OCI-LY1 (cell line): ENCODE results near the gene ZNF385D.

ENCODE experiments used
- H2AFZ ChIP-seq: fragments of 200-600 bp; sonication (generic), shearing (Covaris generic); 2 replicates; pipeline ENCODE4 v1.6.0; 2014; ENCODE audit warnings: antibody characterized with exemption, mild to moderate bottlenecking, low read length
- H3F3A ChIP-seq: fragments of 200-600 bp; sonication (generic), shearing (Covaris generic); 2 replicates; pipeline ENCODE4 v1.6.0; 2014; ENCODE audit warnings: mild to moderate bottlenecking, antibody characterized with exemption, low read length, moderate library complexity; ENCODE audit not compliant: insufficient read depth
- H3K27ac ChIP-seq: fragments of 200-600 bp; sonication (generic); 2 replicates; pipeline ENCODE4 v1.5.1; 2014; ENCODE audit warnings: low read length, mixed run types, mild to moderate bottlenecking, low read depth; ENCODE audit not compliant: poor library complexity, severe bottlenecking
- H3K27me3 ChIP-seq: fragments of 200-600 bp; sonication (generic); 2 replicates; pipeline ENCODE4 v1.6.0; 2014; ENCODE audit warnings: antibody characterized with exemption, mild to moderate bottlenecking, low read length, moderate library complexity; ENCODE audit not compliant: insufficient read depth
- H3K36me3 ChIP-seq: fragments of 200-600 bp; sonication (generic); 2 replicates; pipeline ENCODE4 v1.6.1; 2014; ENCODE audit warnings: mild to moderate bottlenecking, antibody characterized with exemption, low read length, moderate library complexity, mixed read lengths; ENCODE audit not compliant: insufficient read depth
- H3K4me1 ChIP-seq: fragments of 200-600 bp; sonication (generic); 2 replicates; pipeline ENCODE4 v1.5.1; 2014; ENCODE audit warnings: mild to moderate bottlenecking, low read length, moderate library complexity; ENCODE audit not compliant: insufficient read depth, severe bottlenecking
- H3K4me2 ChIP-seq: fragments of 200-600 bp; sonication (generic), shearing (Covaris generic); 2 replicates; pipeline ENCODE4 v1.6.1; 2014; ENCODE audit warnings: low read length
- H3K4me3 ChIP-seq: fragments of 200-600 bp; sonication (generic); 2 replicates; pipeline ENCODE4 v1.5.1; 2014; ENCODE audit warnings: low read length, low read depth, mild to moderate bottlenecking, mixed read lengths; ENCODE audit not compliant: poor library complexity, severe bottlenecking
- H3K79me2 ChIP-seq: fragments of 200-600 bp; shearing (Covaris generic); 2 replicates; pipeline ENCODE4 v1.6.1; 2016; ENCODE audit warnings: mixed run types, low read length, mixed read lengths; ENCODE audit not compliant: insufficient read depth
- H3K9ac ChIP-seq: fragments of 200-600 bp; sonication (generic), shearing (Covaris generic); 2 replicates; pipeline ENCODE4 v1.6.1; 2014; ENCODE audit warnings: mild to moderate bottlenecking, low read length, mixed read lengths
- H3K9me2 ChIP-seq: fragments of 200-600 bp; sonication (generic), shearing (Covaris generic); 2 replicates; pipeline ENCODE4 v1.6.1; 2014; ENCODE audit warnings: low read depth, mild to moderate bottlenecking, low read length, mixed read lengths
- H3K9me3 ChIP-seq: fragments of 200-600 bp; shearing (Covaris generic); 2 replicates; pipeline ENCODE4 v1.6.1; 2014; ENCODE audit warnings: low read length, mixed read lengths
- H4K20me1 ChIP-seq: fragments of 200-600 bp; sonication (generic), shearing (Covaris generic); 2 replicates; pipeline ENCODE4 v1.6.0; 2016; ENCODE audit warnings: mild to moderate bottlenecking, low read length; ENCODE audit not compliant: insufficient read depth
- EZH2 ChIP-seq: fragments of 200-600 bp; sonication (generic), shearing (Covaris generic); IDR thresholded peaks from 2 replicates; pipeline ENCODE4 v1.8.0; 2017; ENCODE audit warnings: borderline replicate concordance, mixed run types, mild to moderate bottlenecking, antibody characterized with exemption, low read length, moderate library complexity, mixed read lengths
- TF ChIP-seq, protein P1 (sequence below): fragments of 200-600 bp; sonication (generic), shearing (Covaris generic); IDR thresholded peaks from 2 replicates; pipeline ENCODE4 v1.5.1; 2017; ENCODE audit warnings: mild to moderate bottlenecking, antibody characterized with exemption, low read length, moderate library complexity, mixed read lengths

ZNF385D gene

DNA sequence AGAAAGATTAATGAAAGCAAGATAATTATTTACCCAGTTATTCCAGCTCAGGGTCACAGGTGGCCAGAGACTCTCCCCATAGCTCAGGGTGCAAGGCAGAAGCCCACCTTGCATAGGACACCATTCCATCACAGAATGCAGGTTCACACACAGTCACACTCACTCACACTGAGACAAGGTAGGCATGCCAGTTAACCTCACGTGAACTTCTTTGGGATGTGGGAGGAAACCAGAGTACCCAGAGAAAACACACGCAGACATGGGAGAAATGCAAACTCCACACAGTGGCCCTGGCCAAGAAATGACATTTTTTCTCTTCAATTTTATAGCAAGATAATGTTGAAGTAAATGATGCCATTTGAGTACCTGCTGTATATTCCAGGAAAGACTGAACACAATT, 106.7 kb downstream of the ZNF385D start:
- H3K9me3 ChIP-seq = no peaks in the 10 kb centered on the region
- H3K36me3 ChIP-seq = no peaks in the 10 kb centered on the region
- H4K20me1 ChIP-seq = no peaks in the 10 kb centered on the region
- no peaks in the 10 kb centered on the region for H3K79me2 ChIP-seq
- no peaks in the 10 kb centered on the region for H3K4me1 ChIP-seq
- H3K27me3 ChIP-seq = no peaks in the 10 kb centered on the region
- TF ChIP-seq, protein P1, sequence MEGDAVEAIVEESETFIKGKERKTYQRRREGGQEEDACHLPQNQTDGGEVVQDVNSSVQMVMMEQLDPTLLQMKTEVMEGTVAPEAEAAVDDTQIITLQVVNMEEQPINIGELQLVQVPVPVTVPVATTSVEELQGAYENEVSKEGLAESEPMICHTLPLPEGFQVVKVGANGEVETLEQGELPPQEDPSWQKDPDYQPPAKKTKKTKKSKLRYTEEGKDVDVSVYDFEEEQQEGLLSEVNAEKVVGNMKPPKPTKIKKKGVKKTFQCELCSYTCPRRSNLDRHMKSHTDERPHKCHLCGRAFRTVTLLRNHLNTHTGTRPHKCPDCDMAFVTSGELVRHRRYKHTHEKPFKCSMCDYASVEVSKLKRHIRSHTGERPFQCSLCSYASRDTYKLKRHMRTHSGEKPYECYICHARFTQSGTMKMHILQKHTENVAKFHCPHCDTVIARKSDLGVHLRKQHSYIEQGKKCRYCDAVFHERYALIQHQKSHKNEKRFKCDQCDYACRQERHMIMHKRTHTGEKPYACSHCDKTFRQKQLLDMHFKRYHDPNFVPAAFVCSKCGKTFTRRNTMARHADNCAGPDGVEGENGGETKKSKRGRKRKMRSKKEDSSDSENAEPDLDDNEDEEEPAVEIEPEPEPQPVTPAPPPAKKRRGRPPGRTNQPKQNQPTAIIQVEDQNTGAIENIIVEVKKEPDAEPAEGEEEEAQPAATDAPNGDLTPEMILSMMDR = no peak
- no peak for TF ChIP-seq EZH2
- no peak overlapping the region for H2AFZ ChIP-seq
- no peaks in the 10 kb centered on the region for H3F3A ChIP-seq
- H3K4me3 ChIP-seq = no peak overlapping the region
- no peaks in the 10 kb centered on the region for H3K9me2 ChIP-seq
- no peak overlapping the region for H3K4me2 ChIP-seq
- H3K9ac ChIP-seq = no peak overlapping the region
- no peak overlapping the region for H3K27ac ChIP-seq

DNA sequence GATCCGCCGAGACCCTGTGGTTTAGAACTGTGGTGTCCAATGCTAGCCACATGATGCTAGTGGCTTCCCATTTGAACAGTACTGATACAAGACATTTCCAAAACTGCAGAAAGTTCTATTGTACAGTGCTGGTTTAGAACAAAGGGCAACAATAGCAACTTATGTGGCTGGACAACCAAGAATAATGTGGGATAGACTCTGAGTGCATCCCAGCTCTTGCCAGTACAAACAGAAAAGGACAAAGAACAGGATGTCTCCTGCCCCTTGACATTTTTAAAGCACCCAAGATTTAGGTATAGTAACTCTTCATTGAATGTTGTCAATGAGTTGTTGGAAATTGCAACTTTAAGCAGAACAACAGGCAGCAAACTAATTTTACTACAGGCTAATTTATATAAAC, 107.3 kb downstream of the ZNF385D start:
- Histone ChIP-seq H3K4me1 (no peaks in the 10 kb centered on the region), H3K79me2 (no peaks in the 10 kb centered on the region), H3K9me2 (no peaks in the 10 kb centered on the region), H3K4me2 (no peak overlapping the region), H3K36me3 (no peaks in the 10 kb centered on the region), H3K9ac (no peak overlapping the region), H2AFZ (no peak overlapping the region), H3K27me3 (no peaks in the 10 kb centered on the region), H3F3A (no peaks in the 10 kb centered on the region), H3K4me3 (no peak overlapping the region), H3K27ac (no peak overlapping the region), H3K9me3 (no peaks in the 10 kb centered on the region), H4K20me1 (no peaks in the 10 kb centered on the region)
- no peak for TF ChIP-seq EZH2
- TF ChIP-seq, protein P1 = no peak

DNA sequence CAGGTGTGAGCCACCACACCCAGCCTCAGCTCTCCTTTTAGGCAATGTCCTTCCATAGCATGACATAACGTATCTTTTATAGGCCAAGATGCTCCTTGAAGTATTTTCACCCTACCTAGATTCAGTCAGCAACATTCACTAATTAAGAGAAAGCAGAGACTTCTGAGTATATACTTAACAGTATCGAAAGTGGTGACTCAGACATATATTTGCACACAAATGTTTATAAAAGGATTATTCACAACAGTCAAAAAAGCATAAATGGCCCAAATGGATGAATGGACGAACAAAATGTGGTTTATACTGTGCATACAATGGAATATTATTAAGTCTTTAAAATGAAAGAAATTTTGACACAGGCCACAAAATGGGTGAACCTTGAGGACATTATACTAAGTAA, 108.6 kb downstream of the ZNF385D start:
- TF ChIP-seq EZH2 = no peak
- TF ChIP-seq, protein P1 = no peak
- no peaks in the 10 kb centered on the region for H3F3A ChIP-seq
- H3K79me2 ChIP-seq = no peaks in the 10 kb centered on the region
- no peak overlapping the region for H3K4me2 ChIP-seq
- no peak overlapping the region for H3K27ac ChIP-seq
- H2AFZ ChIP-seq = no peak overlapping the region
- H3K9me3 ChIP-seq = no peaks in the 10 kb centered on the region
- no peaks in the 10 kb centered on the region for H4K20me1 ChIP-seq
- H3K36me3 ChIP-seq = no peaks in the 10 kb centered on the region
- H3K9me2 ChIP-seq = no peaks in the 10 kb centered on the region
- H3K27me3 ChIP-seq = no peaks in the 10 kb centered on the region
- no peak overlapping the region for H3K4me3 ChIP-seq
- no peaks in the 10 kb centered on the region for H3K4me1 ChIP-seq
- H3K9ac ChIP-seq = no peak overlapping the region
